CD4-positive, alpha-beta T cell (primary cell): Measurements from ENCODE around the gene IL15RA. TPM values are rescaled to one million over a fixed set of nuclear protein-coding genes. Genes with fewer than 3 reads are reported as not detected.

Experiments used
- ATAC-seq: fragments of 200-7000 bp; cut with Tn5 transposase; one replicate; pipeline ENCODE4 v1.10.0; 2022; ENCODE audit warnings: mild to moderate bottlenecking; ENCODE audit not compliant: poor library complexity
- CTCF ChIA-PET: fragments of 350-600 bp; sonication (Branson Sonifier 250); formaldehyde crosslinking; loops from one replicate; lab custom pipeline; 2021; ENCODE audit warnings: antibody characterized with exemption, inconsistent platforms; lab: Charles Lee
- POLR2A ChIA-PET: fragments of 350-600 bp; sonication (Branson Sonifier 250); formaldehyde crosslinking; loops from one replicate; lab custom pipeline; 2021; ENCODE audit warnings: antibody characterized with exemption, inconsistent platforms; lab: Charles Lee
- DNase-seq, 14 experiments: peaks; one replicate each; pipeline ENCODE4 v3.0.0-alpha.2; 2013 to 2020; ENCODE audit warnings: mixed read lengths in 2 of 14
- H3K27ac ChIP-seq, 2 donors: one replicate each; pipeline versions ENCODE4 v1.5.1 to v1.7.0; 2013; ENCODE audit warnings: low read length in 2 of 2, low read depth in 1 of 2, mild to moderate bottlenecking in 1 of 2
- H3K27me3 ChIP-seq, 2 experiments: 1 replicate in 1 of 2; 2 replicates in 1 of 2; pipeline versions ENCODE4 v1.6.1 to v1.7.0; 2013; ENCODE audit warnings: low read length in 2 of 2, control low read depth in 1 of 2, mild to moderate bottlenecking in 1 of 2, moderate library complexity in 1 of 2; ENCODE audit not compliant: insufficient read depth in 2 of 2, control insufficient read depth in 1 of 2
- H3K36me3 ChIP-seq: one replicate; pipeline ENCODE4 v1.6.1; 2013; ENCODE audit warnings: low read length, control low read depth; ENCODE audit not compliant: insufficient read depth
- H3K4me1 ChIP-seq: one replicate; pipeline ENCODE4 v1.6.1; 2013; ENCODE audit warnings: low read length, control low read depth; ENCODE audit not compliant: insufficient read depth
- H3K4me3 ChIP-seq: one replicate; pipeline ENCODE4 v1.5.1; 2013; ENCODE audit warnings: mild to moderate bottlenecking, low read length, moderate library complexity
- H3K9me3 ChIP-seq, 2 experiments: 1 replicate in 1 of 2; 2 replicates in 1 of 2; pipeline versions ENCODE4 v1.6.1 to v1.7.0; 2013; ENCODE audit warnings: low read length in 2 of 2, mild to moderate bottlenecking in 2 of 2, control low read depth in 1 of 2, moderate library complexity in 1 of 2; ENCODE audit not compliant: control insufficient read depth in 1 of 2, insufficient read depth in 1 of 2
- H3K27ac Mint-ChIP-seq: one replicate; pipeline ENCODE4 v1.8.0; 2020; ENCODE audit warnings: mixed read lengths
- H3K27me3 Mint-ChIP-seq: one replicate; pipeline ENCODE4 v1.8.0; 2021; ENCODE audit warnings: mixed read lengths
- H3K36me3 Mint-ChIP-seq: one replicate; pipeline ENCODE4 v1.8.0; 2021; ENCODE audit warnings: low read depth, mixed read lengths
- H3K4me1 Mint-ChIP-seq: one replicate; pipeline ENCODE4 v1.8.0; 2021; ENCODE audit warnings: low read depth, mixed read lengths
- H3K4me3 Mint-ChIP-seq: one replicate; pipeline ENCODE4 v1.8.0; 2020; ENCODE audit warnings: mild to moderate bottlenecking, mixed read lengths
- H3K9me3 Mint-ChIP-seq: one replicate; pipeline ENCODE4 v1.8.0; 2020; ENCODE audit warnings: mixed read lengths
- intact Hi-C, 2 experiments: fragments of 100-400 bp; cut with DNase I in 1 of 2; cut with micrococcal nuclease in 1 of 2; formaldehyde crosslinking; loops; one replicate each; pipeline versions ENCODE4 v1.15.1 to v1.9.0; 2023 to 2025; cut with DNase I, micrococcal nuclease
- total RNA-seq, 174 experiments: library from RNA in 2 of 174; stranded (reverse) in 2 of 174; gene quantifications; one replicate each; pipeline ENCODE4 v1.2.3 and lab custom pipeline; 2021 to 2026
- TF ChIP-seq, protein P1 (sequence below): fragments of 200-600 bp; IDR thresholded peaks from one replicate; pipeline ENCODE4 v1.8.0; 2022; ENCODE audit warnings: antibody characterized with exemption, mild to moderate bottlenecking

The IL15RA gene
- total RNA-seq, 2 experiments from 2014 or later, result 4.4 TPM

DNA sequence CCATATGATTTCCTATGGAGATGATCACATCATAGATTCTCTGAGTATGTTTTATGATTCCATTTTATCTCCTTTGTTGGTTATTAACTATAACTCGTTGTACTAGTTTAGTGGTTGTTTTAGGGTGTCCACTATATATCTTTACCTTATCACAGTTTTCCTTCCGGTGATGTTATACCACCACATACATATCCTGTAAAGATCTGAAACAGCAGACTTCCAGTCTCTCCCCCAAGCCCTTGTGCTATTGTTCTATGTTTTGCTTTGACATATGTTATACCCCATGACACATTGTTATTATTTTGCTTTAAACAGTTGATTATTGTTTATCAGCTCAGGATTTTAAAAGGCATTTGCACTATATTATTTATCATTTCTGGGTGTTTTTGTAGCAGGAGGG lies 7.3 kb downstream of the IL15RA start:
- H3K36me3 ChIP-seq, result peaks cover 22% of the 10 kb centered on the region
- Mint-ChIP-seq H3K36me3 (peaks cover 8% of the 10 kb centered on the region), H3K4me1 (peaks cover 22% of the 10 kb centered on the region), H3K27me3 (no peaks in the 10 kb centered on the region), H3K9me3 (no peaks in the 10 kb centered on the region), H3K27ac (no peak overlapping the region), H3K4me3 (no peak overlapping the region)
- no peak for ATAC-seq
- H3K4me3 ChIP-seq, result no peak overlapping the region
- intact Hi-C loops, result no loop called here
- CTCF ChIA-PET, result interaction anchor here (0.8 kb wide), 1 partner anchor 19 kb away, joined by 3 read pairs; no protein-coding TSS in a partner anchor
- H3K9me3 ChIP-seq, result no peaks in the 10 kb centered on the region
- no peaks in the 10 kb centered on the region for H3K27me3 ChIP-seq
- no peak for DNase-seq
- no peak overlapping the region for H3K27ac ChIP-seq
- POLR2A ChIA-PET, result no interaction called here
- TF ChIP-seq, protein P1, sequence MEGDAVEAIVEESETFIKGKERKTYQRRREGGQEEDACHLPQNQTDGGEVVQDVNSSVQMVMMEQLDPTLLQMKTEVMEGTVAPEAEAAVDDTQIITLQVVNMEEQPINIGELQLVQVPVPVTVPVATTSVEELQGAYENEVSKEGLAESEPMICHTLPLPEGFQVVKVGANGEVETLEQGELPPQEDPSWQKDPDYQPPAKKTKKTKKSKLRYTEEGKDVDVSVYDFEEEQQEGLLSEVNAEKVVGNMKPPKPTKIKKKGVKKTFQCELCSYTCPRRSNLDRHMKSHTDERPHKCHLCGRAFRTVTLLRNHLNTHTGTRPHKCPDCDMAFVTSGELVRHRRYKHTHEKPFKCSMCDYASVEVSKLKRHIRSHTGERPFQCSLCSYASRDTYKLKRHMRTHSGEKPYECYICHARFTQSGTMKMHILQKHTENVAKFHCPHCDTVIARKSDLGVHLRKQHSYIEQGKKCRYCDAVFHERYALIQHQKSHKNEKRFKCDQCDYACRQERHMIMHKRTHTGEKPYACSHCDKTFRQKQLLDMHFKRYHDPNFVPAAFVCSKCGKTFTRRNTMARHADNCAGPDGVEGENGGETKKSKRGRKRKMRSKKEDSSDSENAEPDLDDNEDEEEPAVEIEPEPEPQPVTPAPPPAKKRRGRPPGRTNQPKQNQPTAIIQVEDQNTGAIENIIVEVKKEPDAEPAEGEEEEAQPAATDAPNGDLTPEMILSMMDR, result no peak
- peaks cover 22% of the 10 kb centered on the region for H3K4me1 ChIP-seq

DNA sequence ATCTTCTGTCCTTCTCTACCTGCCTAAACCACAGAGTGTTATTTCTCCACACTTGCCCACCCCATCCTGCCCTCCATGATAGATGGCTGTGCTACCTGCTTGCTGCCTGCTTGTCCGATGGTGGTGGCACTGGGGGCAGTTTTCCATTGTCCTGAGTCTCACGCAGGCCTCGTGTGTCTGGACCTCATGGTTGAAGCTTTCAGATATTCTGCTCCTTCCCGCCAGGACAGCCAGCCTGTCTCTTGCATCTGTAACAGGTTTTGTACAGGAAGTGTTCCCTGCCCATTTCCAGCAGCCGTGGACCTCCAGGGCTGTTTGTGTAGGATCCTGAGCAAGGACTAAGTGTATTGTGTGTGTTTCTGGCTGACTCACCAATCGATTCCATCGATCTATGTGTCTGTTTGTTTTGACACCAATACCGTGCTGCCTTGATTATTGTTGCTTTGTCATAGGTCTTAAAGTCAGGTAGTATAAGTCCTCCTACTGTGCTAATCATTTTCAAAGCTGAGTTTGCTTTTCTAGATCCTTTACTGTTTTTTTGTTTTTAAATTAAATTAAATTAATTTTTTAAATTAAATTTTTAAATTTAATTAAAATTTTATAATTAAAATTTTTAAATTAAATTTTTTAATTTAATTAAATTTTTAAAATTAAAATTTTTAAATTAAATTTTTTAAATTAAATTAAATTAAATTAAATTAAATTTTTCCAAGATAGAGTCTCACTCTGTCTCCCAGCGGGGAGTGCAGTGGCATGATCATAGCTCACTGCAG lies 8.5 kb downstream of the IL15RA start:
- Mint-ChIP-seq H3K9me3 (no peaks in the 10 kb centered on the region), H3K36me3 (peaks cover 8% of the 10 kb centered on the region), H3K27me3 (no peaks in the 10 kb centered on the region), H3K4me3 (no peak overlapping the region), H3K27ac (no peak overlapping the region), H3K4me1 (peaks cover 20% of the 10 kb centered on the region)
- no peak for ATAC-seq
- Histone ChIP-seq H3K4me3 (no peak overlapping the region), H3K27ac (no peak overlapping the region), H3K4me1 (peaks cover 17% of the 10 kb centered on the region), H3K9me3 (no peaks in the 10 kb centered on the region), H3K27me3 (no peaks in the 10 kb centered on the region), H3K36me3 (peaks cover 28% of the 10 kb centered on the region)
- CTCF ChIA-PET, result no interaction called here
- POLR2A ChIA-PET, result no interaction called here
- DNase-seq, result no peak
- TF ChIP-seq, protein P1, result no peak
- intact Hi-C loops, result no loop called here

DNA sequence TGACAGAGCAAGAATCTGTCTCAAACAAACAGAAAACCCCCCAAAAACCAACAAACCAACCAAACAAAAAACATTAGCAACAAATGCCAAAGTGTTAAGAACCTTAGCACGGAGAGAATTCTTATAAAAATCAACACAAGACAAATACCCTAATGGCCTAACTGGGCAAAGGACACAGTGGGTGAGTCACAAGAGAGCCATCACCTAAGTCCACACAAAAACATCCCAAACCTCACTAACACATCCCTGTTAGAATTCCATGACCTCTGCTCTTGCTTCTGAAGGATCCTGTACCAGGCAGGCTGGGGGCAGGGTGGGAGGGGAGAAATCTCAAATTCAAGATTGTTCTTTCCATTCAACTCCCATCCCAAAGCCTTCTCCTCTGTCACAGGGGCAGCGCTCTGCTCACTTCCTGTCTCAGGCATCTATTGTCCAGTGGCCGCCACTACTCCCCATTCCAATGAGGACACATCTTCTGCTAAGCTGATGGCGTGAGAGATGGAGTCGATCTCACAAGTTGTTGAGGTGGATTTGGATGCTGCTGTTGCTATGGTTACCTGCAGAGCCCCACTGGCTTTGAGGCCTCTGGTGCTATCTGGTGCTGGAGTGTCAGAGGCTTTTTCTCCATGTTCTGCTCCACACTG lies 9.2 kb downstream of the IL15RA start:
- no peak overlapping the region for H3K4me3 ChIP-seq
- H3K36me3 ChIP-seq, result peaks cover 35% of the 10 kb centered on the region

More for the DNA sequence above, 9.2 kb downstream of the IL15RA start:
- peaks cover 20% of the 10 kb centered on the region for H3K4me1 Mint-ChIP-seq
- H3K4me3 Mint-ChIP-seq, result no peak overlapping the region
- TF ChIP-seq, protein P1, result no peak
- no peaks in the 10 kb centered on the region for H3K9me3 Mint-ChIP-seq
- H3K27me3 ChIP-seq, result no peaks in the 10 kb centered on the region
- DNase-seq (no peak), ATAC-seq (no peak)
- H3K27me3 Mint-ChIP-seq, result no peaks in the 10 kb centered on the region
- POLR2A ChIA-PET, result no interaction called here
- intact Hi-C loops, result no loop called here
- no peak overlapping the region for H3K27ac Mint-ChIP-seq
- H3K27ac ChIP-seq, result no peak overlapping the region
- no peaks in the 10 kb centered on the region for H3K9me3 ChIP-seq
- H3K36me3 Mint-ChIP-seq, result peaks cover 8% of the 10 kb centered on the region
- CTCF ChIA-PET, result no interaction called here
- H3K4me1 ChIP-seq, result peaks cover 17% of the 10 kb centered on the region
